ENCODE results near the gene PGBD5.

PGBD5 gene

DNA sequence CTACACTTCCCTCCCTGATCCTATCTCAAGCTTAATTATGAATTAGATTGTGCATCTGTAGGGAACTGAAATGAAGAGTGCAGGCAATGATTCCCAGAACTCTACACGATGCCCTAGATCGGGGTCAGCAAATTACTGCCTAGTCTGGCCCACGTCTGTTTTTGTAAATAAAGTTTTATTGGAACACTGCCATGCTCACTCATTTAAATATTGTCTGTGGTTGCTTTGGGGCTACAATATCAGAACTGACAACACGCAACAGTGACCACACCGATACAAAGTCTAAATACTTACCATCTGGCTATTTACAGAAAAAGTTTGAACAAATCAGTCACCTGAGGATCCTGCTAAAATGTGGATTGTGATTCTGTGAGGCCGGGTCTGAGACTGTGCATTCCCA lies 74.1 kb downstream of the PGBD5 start:
- DNase-seq (ENCODE audit: extremely low read depth in 1 of 2, low read depth in 1 of 2), result no peak

GRCh38 chr1:230351514-230351913 lies 74.6 kb downstream of the PGBD5 start:
- DNase-seq (ENCODE audit: extremely low read depth in 1 of 2, low read depth in 1 of 2), result no peak

GRCh38 chr1:230350208-230350921 lies 75.8 kb downstream of the PGBD5 start:
- no peak for DNase-seq (ENCODE audit: extremely low read depth in 1 of 2, low read depth in 1 of 2)

GRCh38 chr1:230349020-230349393 lies 77.1 kb downstream of the PGBD5 start:
- DNase-seq (ENCODE audit: extremely low read depth in 1 of 2, low read depth in 1 of 2), result no peak

DNA sequence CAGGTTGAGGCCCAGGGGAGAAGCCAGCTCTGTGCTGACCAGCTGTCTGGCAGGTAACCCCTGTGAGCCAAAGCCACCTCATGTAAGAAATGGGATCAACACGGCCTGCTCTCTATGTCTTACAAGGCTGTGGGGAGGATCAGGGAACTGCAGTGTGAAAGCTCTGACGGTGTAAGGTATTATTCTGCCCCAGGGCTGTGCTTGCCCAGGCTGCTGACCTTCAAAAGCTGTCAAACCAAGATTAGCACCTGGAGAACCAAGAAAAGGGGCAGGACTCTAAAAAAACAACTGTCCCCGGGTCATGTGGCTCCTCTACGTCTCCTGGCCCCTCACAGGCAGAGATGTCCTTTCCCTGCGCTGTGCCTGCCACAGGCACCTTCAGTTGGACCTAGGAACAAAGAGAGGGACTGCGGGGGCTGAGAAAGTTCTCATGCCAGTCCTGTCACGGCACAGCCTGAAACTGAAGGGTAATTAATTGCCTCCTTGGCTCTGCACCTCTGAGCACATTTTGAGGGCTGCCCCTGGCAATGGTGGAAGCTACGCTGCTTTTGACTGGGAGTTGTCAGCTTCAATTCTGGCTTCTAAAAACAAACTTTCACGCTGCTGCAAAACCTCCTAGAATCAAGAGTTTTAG lies 77.6 kb downstream of the PGBD5 start:
- no peak for DNase-seq (ENCODE audit: extremely low read depth in 1 of 2, low read depth in 1 of 2)

GRCh38 chr1:230347896-230348295 lies 78.2 kb downstream of the PGBD5 start:
- DNase-seq (ENCODE audit: extremely low read depth in 1 of 2, low read depth in 1 of 2), result no peak

DNA sequence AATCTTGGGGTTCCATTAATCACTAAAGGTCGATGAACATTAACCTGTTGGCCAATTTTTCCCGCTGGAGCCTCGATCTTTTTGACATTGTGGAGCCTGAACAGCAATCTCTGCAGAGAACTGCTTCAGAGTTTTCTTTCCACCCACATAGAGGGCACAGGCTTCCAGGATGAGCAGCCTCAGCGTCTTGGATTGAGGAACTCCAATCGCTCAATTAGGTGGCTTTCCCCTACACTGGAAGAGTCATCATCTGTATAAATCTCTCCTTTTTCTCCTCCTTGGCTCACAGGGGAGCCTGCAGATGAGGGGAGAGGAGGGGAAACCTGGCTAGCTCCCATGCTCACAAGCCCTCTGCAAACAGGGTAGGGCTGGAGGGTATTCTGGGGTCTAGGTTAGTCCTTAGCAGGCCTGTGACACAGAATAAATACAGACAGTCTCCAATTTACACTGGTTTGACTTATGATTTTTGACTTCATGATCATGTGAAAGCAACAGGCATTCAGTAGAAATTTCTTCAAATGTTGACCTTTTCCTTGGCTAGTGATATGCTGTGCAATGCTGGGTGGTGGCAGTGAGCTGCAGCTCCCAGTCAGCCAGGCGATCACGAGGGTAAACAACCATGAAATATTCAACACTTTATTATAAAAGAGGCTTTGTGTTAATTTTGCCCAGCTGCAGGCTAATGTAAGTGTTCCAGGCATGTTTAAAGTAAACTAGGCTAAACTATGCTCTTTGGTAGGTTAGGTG lies 80.8 kb downstream of the PGBD5 start:
- no peak for DNase-seq (ENCODE audit: extremely low read depth in 1 of 2, low read depth in 1 of 2)

GRCh38 chr1:230342699-230343098 lies 83.4 kb downstream of the PGBD5 start:
- DNase-seq (ENCODE audit: extremely low read depth in 1 of 2, low read depth in 1 of 2), result no peak

DNA sequence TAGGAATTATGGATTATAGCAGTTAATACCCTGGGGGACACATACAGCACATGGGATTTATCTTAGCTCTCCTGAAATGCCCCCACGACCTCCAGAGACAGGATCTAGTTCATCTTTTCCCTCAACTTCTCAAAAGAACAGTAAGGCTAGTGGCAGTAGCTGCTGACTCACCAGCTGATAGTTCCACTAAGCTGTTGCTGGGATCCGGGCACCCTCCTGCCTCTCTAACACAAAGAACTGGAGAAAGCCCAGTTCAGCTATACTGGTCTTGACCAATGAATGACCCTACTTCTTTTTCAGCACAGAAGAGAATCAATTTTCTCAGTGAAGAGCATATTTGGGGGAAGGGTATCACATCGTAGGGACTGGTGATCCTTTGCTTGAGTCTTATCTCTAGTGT lies 84.1 kb downstream of the PGBD5 start:
- no peak for DNase-seq (ENCODE audit: extremely low read depth in 1 of 2, low read depth in 1 of 2)

DNA sequence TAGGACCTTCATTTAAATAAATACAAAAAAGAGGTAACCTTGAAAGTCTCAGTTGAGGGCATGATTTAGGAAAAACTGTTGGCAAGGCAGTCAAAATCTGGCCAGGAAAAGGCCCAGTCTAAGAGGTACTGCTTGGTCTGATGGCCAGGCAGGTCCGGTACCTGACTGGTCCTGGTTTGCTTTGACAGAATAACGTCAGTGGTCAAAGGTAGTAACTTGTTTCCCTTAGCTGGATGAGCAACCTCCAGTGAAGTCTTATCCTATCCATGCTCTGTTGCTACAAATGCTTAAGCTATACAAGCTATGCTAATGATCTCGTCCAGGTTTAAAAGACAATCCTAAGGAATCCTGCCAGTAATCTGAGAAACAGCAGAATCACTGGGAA lies 85.0 kb downstream of the PGBD5 start:
- DNase-seq (ENCODE audit: extremely low read depth in 1 of 2, low read depth in 1 of 2), result no peak

GRCh38 chr1:230340526-230341161 lies 85.5 kb downstream of the PGBD5 start:
- no peak for DNase-seq (ENCODE audit: extremely low read depth in 1 of 2, low read depth in 1 of 2)

- DNase-seq (ENCODE audit: extremely low read depth in 1 of 2, low read depth in 1 of 2), result no peak
These were observed 87.1 kb downstream of the PGBD5 start for GRCh38 chr1:230339033-230339432.

DNA sequence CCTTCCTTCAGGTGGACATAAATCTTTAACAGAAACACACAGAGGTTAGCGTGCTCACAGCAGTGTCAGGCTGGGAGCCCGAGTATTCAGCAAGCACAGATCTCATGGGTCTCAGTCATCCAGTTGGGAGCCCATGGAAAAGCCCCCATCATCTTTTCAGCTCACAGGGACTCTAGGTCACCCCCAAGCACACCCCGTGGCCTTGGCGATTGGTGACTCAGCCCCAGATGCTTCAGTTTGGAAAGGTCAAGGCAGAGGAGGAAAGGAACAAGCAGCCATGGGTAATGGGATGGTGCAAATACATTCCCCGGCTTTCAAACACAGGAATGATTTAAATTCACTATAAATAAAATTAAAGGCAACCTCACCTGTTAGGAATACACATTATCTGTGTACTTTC lies 88.9 kb downstream of the PGBD5 start:
- DNase-seq (ENCODE audit: extremely low read depth in 1 of 2, low read depth in 1 of 2), result no peak

- no peak for DNase-seq (ENCODE audit: extremely low read depth in 1 of 2, low read depth in 1 of 2)
These were observed 90.1 kb downstream of the PGBD5 start for GRCh38 chr1:230335861-230336522.

GRCh38 chr1:230334447-230334837 lies 91.7 kb downstream of the PGBD5 start:
- DNase-seq (ENCODE audit: extremely low read depth in 1 of 2, low read depth in 1 of 2), result no peak

DNA sequence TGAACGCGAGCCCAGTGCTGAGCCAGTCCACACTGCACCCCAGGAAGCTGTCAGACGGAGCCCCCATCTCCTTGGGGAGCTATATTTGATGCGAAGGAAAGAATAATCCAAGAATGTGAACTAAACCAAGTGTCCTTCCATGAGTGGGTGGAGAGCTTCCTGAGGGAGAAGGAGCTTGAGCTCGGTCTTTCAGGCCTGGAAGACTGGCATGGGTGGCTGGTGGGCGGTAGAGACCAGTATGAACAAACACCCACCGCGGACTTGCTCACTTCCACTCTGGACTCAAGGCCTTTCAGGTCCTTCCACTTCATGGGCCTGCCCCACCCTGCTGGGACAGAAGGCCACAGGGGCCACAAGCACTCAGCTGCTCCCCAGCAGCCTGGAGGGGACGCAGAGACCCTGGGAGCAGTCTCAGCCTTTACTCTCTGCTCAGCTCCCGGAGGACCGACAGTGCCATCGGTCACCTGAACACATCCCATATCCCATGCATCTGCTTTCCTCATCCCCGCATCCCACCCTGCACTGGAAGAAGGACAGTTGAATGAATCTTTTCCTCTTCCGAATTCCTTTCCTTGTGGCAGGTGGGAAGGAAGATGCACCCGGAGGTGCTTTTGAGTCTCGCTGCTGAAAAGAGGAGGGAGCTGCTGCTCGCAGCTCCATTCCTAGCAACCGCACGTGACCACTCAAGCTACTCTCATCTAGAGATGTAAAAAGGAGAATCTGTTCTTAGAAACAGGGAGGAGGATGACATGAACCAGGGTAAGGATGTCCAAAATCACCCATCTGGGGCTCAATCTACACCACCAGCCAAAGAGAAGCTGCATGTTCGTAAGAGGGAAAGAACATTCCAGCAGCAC lies 92.3 kb downstream of the PGBD5 start:
- no peak for DNase-seq (ENCODE audit: extremely low read depth in 1 of 2, low read depth in 1 of 2)

DNA sequence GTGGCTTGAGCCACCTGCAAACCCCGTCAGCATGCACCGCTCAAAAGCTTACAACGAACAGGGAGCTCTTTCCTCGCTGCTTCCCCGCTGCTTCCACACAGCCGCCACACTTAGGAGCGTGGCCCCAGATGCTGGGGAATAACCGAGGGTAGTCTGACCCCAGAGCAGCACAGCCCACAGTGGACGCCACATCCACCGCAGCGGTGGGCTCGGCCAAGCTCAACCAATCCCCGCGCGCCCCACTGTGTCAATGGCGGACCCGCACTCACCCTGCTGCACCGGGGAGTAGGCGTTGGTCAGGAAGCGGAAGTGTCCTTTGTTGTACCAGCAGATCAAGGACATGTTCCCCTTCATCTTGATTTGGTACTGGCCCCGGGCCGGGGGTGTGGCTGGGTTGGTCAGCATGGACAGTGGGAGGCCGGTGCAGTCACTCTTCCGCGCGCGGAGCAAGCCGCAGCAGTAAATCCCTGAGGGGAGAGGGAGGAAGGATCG lies 93.5 kb downstream of the PGBD5 start:
- no peak for DNase-seq (ENCODE audit: extremely low read depth in 1 of 2, low read depth in 1 of 2)

GRCh38 chr1:230332061-230332460 lies 94.1 kb downstream of the PGBD5 start:
- DNase-seq (ENCODE audit: extremely low read depth in 1 of 2, low read depth in 1 of 2), result no peak

DNA sequence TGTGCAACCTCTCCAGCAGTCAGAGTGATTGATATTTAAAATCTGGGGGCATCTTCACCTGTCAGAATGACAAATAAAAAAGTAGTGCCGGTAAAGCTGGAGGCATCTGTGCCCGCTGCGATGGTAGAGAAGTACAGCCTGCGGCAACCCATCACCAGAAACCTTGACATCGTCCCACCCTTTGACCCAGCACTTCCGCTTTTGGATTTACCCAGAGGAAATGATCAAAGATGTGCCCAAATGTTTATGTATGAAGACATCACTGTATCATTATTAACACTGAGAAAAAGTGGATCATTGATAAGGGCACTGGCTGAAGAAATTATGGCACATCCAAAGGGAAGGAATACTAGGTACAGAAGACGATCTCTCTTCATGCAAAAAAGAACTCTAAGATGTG lies 96.0 kb downstream of the PGBD5 start:
- no peak for DNase-seq (ENCODE audit: extremely low read depth in 1 of 2, low read depth in 1 of 2)
